ENCODE data around the gene SPOCK1. TPM values are rescaled to one million over a fixed set of nuclear protein-coding genes. Genes with fewer than 3 reads are reported as not detected.

The SPOCK1 gene
- total and polyA plus RNA-seq, 2 donors (not counting 3 experiments of a cell fraction or from before 2014, with no cell fraction given), result 144 to 280 TPM

- dilution Hi-C loops (cut with MboI; ENCODE audit: extremely low pct_ligation_motif_present, low sequenced_read_pairs) (no loop called here), intact Hi-C loops (cut with micrococcal nuclease) (no loop called here)
- no peaks in the 10 kb centered on the region for H4K20me1 ChIP-seq (replicated peaks; ENCODE audit: control insufficient read depth, extremely low read depth, insufficient read depth, low read length)
- FAIRE-seq (no peak), DNase-seq (ENCODE audit: low read depth, low spot score) (peak; percentile 49)
- H3K9ac ChIP-seq (replicated peaks; ENCODE audit: extremely low read depth, insufficient read depth, low read length), result no peak overlapping the region
- peaks cover 31% of the 10 kb centered on the region for H3K4me1 ChIP-seq (ENCODE audit: control insufficient read depth, extremely low read depth, insufficient read depth, low read length)
- no peak overlapping the region for H3K4me3 ChIP-seq (replicated peaks in 1 of 3; ENCODE audit: insufficient read depth in 1 of 3, low read depth in 1 of 3, low read length in 3 of 3)
- H3K79me2 ChIP-seq (ENCODE audit: control insufficient read depth, insufficient read depth, low read length), result peaks cover 87% of the 10 kb centered on the region
- no peaks in the 10 kb centered on the region for H3K9me1 ChIP-seq (replicated peaks; ENCODE audit: control insufficient read depth, extremely low read depth, insufficient read depth, low read length)
- H3K27ac ChIP-seq (ENCODE audit: insufficient read depth, low read depth, low read length), result no peak overlapping the region
- no peaks in the 10 kb centered on the region for H3K27me3 ChIP-seq (ENCODE audit: control insufficient read depth in 2 of 2, insufficient read depth in 2 of 2, low read length in 2 of 2)
- ChIA-PET CTCF (interaction anchor here (1.0 to 9.6 kb wide), 5 partner anchors 8 to 171 kb away, joined by 3 to 142 read pairs (median 6); partner anchors contain the start of gene SPOCK1), POLR2A (no interaction called here)
- TF ChIP-seq POLR2AphosphoS5 (IDR thresholded peaks at IDR 0.05; ENCODE audit: insufficient read depth, low read depth, low read length), result no peak
- no peak for TF ChIP-seq EZH2 (IDR thresholded peaks at IDR 0.05; ENCODE audit: borderline replicate concordance, low read depth, low read length, severe bottlenecking)
- no peak for TF ChIP-seq MAX (IDR thresholded peaks at IDR 0.05; ENCODE audit: insufficient read depth, insufficient read length)
- TF ChIP-seq FOS (IDR thresholded peaks at IDR 0.05; ENCODE audit: borderline replicate concordance, insufficient read depth, low read length), result peak; percentile 81
- no peak for TF ChIP-seq CTCF (IDR thresholded peaks at IDR 0.05; ENCODE audit: extremely low read depth in 1 of 2, insufficient read depth in 1 of 2, low read depth in 1 of 2, low read length in 2 of 2)
- peak; percentile 8 for TF ChIP-seq JUN (IDR thresholded peaks at IDR 0.05; ENCODE audit: borderline replicate concordance, insufficient read depth, insufficient read length, low read depth)
- no peak overlapping the region for H3K4me2 ChIP-seq (ENCODE audit: insufficient read depth, low read length)
- H3K9me3 ChIP-seq (replicated peaks; ENCODE audit: control insufficient read depth, insufficient read depth, low read length), result no peaks in the 10 kb centered on the region
- peaks cover 0 to 2% of the 10 kb centered on the region in 2 experiments for H3K36me3 ChIP-seq (ENCODE audit: control insufficient read depth in 2 of 2, extremely low read depth in 1 of 2, insufficient read depth in 2 of 2, low read length in 2 of 2)
- no peak overlapping the region for H2AFZ ChIP-seq (ENCODE audit: low read depth, low read length)
- no TSS peak for BruUV-seq (replicated peaks)
Measured at GRCh38 chr5:137491121-137491520, 8.0 kb downstream of the SPOCK1 start.

Measured in endothelial cell of umbilical vein (primary cell).